Esophagus squamous epithelium (tissue), 5 donors: Measurements from ENCODE around the gene CPNE1. TPM values are rescaled to one million over a fixed set of nuclear protein-coding genes. Genes with fewer than 3 reads are reported as not detected.
A peak's percentile ranks its signal among the peaks of the same experiment; 100 is the strongest.

Experiments
- DNase-seq: peaks from one replicate; lab custom pipeline; 2025; lab: John Stamatoyannopoulos, UW
- H3K27ac ChIP-seq, 4 donors: fragments of 200-600 bp; sonication (generic); one replicate each; pipeline ENCODE4 v1.5.1; 2016 to 2019; ENCODE audit warnings: mild to moderate bottlenecking in 1 of 4
- H3K27me3 ChIP-seq, 4 donors: fragments of 200-600 bp; sonication (generic); 1 replicate in 3 of 4; 2 replicates in 1 of 4; pipeline versions ENCODE4 v1.5.1 to v1.6.0; 2017 to 2021; ENCODE audit warnings: antibody characterized with exemption in 1 of 4
- H3K36me3 ChIP-seq, 3 donors: fragments of 200-600 bp; sonication (generic); one replicate each; pipeline ENCODE4 v1.5.1; 2016 to 2019
- H3K4me1 ChIP-seq, 3 donors: fragments of 200-600 bp; sonication (generic); one replicate each; pipeline ENCODE4 v1.5.1; 2017 to 2019
- H3K4me3 ChIP-seq, 4 donors: fragments of 200-600 bp; sonication (generic); 1 replicate in 3 of 4; 2 replicates in 1 of 4; pipeline ENCODE4 v1.5.1; 2016 to 2019; ENCODE audit warnings: mild to moderate bottlenecking in 2 of 4, moderate library complexity in 1 of 4
- H3K9me3 ChIP-seq, 3 donors: fragments of 200-600 bp; sonication (generic); one replicate each; pipeline ENCODE4 v1.5.1; 2016 to 2019
- POLR2A ChIP-seq, 4 donors: fragments of 450-650 bp; IDR thresholded peaks; one replicate each; pipeline ENCODE4 v1.6.1; 2017; ENCODE audit warnings: antibody characterized with exemption in 4 of 4, mild to moderate bottlenecking in 4 of 4, moderate library complexity in 3 of 4
- WGBS, 2 donors: methylation state at CpG; one replicate each; pipeline ENCODE4 v1.1.5; 2018; 5-methylcytosine and 5-hydroxymethylcytosine counted together
- intact Hi-C: fragments of 100-400 bp; cut with DNase I; formaldehyde crosslinking; loops from one replicate; pipeline ENCODE4 v1.15.0; 2022
- total RNA-seq, 4 donors: library from RNA; depleted of rRNA; stranded (reverse); fragments of >200 nt; gene quantifications; one replicate each; pipeline ENCODE4 v1.1.0, GENCODE V29; 2016
- TF ChIP-seq, protein P1 (sequence below), 6 experiments: fragments of 450-650 bp in 4 of 6; fragments of 200-600 bp in 2 of 6; sonication (generic) in 2 of 6; IDR thresholded peaks; one replicate each; pipeline ENCODE4 v1.5.1; 2016 to 2019; ENCODE audit warnings: antibody characterized with exemption in 6 of 6, mild to moderate bottlenecking in 4 of 6, moderate library complexity in 4 of 6
- donor health status: DM: yes; HTN: yes; CAD: no.

The CPNE1 gene
- total RNA-seq, 4 donors from 2014 or later: 47.3 to 98.2 (median 75.9) TPM

DNA sequence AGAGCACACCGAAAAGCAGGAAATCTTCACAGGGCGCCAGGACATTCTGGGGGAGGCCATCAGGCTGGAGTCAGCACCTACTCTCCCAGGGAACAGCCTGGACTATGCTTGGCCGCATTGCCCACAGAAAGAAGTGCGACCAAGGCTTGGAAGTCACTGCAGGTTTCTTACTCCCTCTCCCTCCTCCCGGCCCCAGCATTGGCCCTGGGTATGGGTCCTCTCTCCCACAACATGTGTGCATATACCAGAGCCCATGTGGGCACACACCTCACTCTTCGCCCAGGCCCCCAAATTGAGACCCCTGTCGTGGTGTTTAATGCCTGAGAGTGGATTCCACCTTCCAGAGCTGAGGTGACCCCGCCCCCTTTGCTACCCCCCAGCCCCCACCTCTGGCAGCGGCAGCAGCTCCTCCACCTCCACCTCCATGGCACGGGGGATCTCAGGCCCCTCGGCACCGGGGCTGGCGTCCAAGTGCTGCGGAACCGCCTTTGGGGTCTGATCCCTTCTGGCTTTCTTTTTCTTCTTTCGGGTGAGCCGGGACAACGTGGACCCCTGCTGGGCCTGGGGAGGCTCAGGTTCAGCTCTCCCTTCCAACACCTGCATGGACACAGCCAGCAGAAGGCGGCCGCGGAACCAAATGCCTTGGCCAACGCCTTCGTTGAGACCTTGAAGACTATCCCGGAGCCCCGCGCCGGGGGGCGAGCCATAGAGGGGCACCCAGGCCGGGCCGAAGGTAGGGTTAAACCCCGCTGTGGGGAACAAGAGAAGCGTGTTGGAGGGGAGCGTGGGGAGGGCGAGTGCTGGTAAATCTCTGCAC, 64.3 kb downstream of the CPNE1 start:
- 29 to 68% methylated on average over 4 to 5 of the region's 34 CpGs for WGBS, 2 donors
- Histone ChIP-seq H3K27me3 (peaks cover 0 to 64% (median 3%) of the 10 kb centered on the region in 4 donors), H3K9me3 (no peaks in the 10 kb centered on the region), H3K27ac (no peak overlapping the region), H3K4me1 (peaks cover 15 to 21% (median 17%) of the 10 kb centered on the region in 3 donors), H3K4me3 (peak overlapping the region; percentile 33 to 74 (median 44)), H3K36me3 (no peaks in the 10 kb centered on the region)
- no peak for DNase-seq
- intact Hi-C loops: no loop called here
- TF ChIP-seq POLR2A (IDR thresholded peaks at IDR 0.05): no peak
- TF ChIP-seq, protein P1, sequence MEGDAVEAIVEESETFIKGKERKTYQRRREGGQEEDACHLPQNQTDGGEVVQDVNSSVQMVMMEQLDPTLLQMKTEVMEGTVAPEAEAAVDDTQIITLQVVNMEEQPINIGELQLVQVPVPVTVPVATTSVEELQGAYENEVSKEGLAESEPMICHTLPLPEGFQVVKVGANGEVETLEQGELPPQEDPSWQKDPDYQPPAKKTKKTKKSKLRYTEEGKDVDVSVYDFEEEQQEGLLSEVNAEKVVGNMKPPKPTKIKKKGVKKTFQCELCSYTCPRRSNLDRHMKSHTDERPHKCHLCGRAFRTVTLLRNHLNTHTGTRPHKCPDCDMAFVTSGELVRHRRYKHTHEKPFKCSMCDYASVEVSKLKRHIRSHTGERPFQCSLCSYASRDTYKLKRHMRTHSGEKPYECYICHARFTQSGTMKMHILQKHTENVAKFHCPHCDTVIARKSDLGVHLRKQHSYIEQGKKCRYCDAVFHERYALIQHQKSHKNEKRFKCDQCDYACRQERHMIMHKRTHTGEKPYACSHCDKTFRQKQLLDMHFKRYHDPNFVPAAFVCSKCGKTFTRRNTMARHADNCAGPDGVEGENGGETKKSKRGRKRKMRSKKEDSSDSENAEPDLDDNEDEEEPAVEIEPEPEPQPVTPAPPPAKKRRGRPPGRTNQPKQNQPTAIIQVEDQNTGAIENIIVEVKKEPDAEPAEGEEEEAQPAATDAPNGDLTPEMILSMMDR (IDR thresholded peaks at IDR 0.05): no peak

DNA sequence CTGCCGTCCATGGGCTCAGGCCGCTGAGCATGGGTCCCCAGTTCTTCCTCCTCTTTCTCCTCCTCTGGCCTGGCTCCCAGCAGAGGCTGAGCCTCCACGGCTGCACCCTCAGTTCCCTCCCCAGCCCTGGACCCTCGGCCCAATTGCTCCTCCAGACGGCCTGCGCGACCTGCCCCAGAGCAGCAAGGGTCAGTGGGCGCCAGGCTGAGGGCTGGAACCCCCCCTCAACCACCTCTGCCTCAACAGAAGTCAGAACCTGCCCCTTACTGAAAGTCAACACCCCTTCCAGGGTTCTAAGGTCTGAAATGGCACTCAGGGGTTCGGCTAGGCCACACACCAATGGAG, 65.0 kb downstream of the CPNE1 start:
- TF ChIP-seq POLR2A (IDR thresholded peaks at IDR 0.05): no peak
- TF ChIP-seq, protein P1 (IDR thresholded peaks at IDR 0.05): no peak
- H3K36me3 ChIP-seq: no peaks in the 10 kb centered on the region
- H3K27ac ChIP-seq: no peak overlapping the region
- intact Hi-C loops: no loop called here
- no peaks in the 10 kb centered on the region for H3K9me3 ChIP-seq
- H3K4me1 ChIP-seq: peaks cover 15 to 21% (median 17%) of the 10 kb centered on the region in 3 donors
- H3K27me3 ChIP-seq: peaks cover 0 to 64% (median 3%) of the 10 kb centered on the region in 4 donors
- no peak for DNase-seq
- no peak overlapping the region for H3K4me3 ChIP-seq
- WGBS, 2 donors: 87% methylated on average over 3 of the region's 9 CpGs; no CpG with 5 or more reads in 1 of the 2 donors

DNA sequence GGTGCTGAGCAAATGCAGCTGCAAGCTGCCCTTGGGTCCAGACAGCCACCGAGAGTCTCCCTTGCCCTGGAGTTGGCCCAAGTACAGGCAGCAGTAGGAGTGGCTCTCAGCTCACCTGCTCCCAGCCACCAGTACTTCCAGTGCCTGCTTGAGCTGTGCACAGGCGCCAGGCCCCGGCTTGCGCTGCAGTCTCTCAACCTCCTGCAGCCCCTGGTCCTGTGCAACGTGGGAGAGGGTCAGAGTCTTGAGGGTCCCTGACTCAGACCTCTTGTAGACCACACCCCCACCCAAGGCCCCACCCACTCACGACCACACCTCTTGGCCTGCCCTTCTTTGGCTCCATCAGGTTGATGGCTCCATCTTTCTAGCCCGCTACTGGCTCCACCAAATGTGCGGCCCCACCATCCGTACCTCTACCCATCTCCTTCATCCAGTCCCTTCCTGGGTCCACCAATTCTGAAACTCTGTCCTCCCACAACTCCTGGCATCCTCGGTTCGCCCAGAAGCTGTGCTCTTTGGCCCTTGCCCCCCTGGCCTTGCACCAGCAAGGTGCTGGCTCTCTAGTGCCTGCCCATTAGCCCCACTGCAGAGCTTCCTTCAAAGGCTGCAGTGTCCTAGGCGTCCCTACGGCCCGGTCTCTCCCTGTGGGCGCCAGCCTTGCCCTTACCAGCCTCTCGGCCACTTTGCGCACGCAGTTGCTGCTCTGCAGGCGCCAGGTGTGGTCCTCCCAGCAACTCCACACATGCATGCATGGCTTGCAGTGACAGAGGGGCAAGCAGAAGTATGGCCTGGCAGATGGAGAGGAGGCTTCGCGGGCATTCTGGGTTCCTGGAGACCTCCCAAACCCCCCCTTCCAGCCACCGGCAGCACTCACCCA, 65.6 kb downstream of the CPNE1 start:
- peaks cover 15 to 21% (median 17%) of the 10 kb centered on the region in 3 donors for H3K4me1 ChIP-seq
- 82 to 85% methylated on average over 15 to 21 of the region's 22 CpGs for WGBS, 2 donors
- H3K36me3 ChIP-seq: no peaks in the 10 kb centered on the region
- H3K9me3 ChIP-seq: no peaks in the 10 kb centered on the region
- H3K27me3 ChIP-seq: peaks cover 0 to 64% (median 3%) of the 10 kb centered on the region in 4 donors
- H3K27ac ChIP-seq: no peak overlapping the region
- intact Hi-C loops: no loop called here
- DNase-seq: no peak
- TF ChIP-seq, protein P1 (IDR thresholded peaks at IDR 0.05): no peak
- no peak for TF ChIP-seq POLR2A (IDR thresholded peaks at IDR 0.05)
- no peak overlapping the region for H3K4me3 ChIP-seq

DNA sequence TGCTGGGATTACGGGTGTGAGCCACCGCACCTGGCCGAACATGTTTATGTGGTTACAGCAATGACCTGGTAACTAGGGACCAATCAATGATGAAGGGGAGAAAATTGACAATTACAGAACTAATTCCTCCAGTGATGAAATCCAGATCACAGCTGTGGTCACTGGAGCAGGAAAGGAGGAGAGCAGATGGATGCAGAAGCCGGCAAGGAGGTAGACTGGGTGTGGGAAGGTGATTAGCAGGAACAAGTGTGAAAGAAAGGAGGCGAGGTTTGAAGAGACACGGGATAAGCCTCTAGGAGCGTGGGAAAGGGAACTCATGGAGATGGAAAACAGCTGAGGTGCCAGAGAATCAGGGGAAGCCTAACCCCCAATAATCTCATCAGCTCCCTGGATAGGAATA, 66.2 kb downstream of the CPNE1 start:
- no peaks in the 10 kb centered on the region for H3K9me3 ChIP-seq

More for the DNA sequence above, 66.2 kb downstream of the CPNE1 start:
- Histone ChIP-seq H3K36me3 (no peaks in the 10 kb centered on the region), H3K4me3 (no peak overlapping the region), H3K27me3 (peaks cover 0 to 64% (median 3%) of the 10 kb centered on the region in 4 donors), H3K27ac (no peak overlapping the region), H3K4me1 (peaks cover 15 to 21% (median 17%) of the 10 kb centered on the region in 3 donors)
- no peak for DNase-seq
- 63 to 64% methylated on average over 7 of the region's 7 CpGs for WGBS, 2 donors
- no peak for TF ChIP-seq POLR2A (IDR thresholded peaks at IDR 0.05)
- TF ChIP-seq, protein P1 (IDR thresholded peaks at IDR 0.05): no peak
- intact Hi-C loops: no loop called here
